ENCODE results near the gene CUX1. TPM values are rescaled to one million over a fixed set of nuclear protein-coding genes. Genes with fewer than 3 reads are reported as not detected.

CUX1 gene, protein sequence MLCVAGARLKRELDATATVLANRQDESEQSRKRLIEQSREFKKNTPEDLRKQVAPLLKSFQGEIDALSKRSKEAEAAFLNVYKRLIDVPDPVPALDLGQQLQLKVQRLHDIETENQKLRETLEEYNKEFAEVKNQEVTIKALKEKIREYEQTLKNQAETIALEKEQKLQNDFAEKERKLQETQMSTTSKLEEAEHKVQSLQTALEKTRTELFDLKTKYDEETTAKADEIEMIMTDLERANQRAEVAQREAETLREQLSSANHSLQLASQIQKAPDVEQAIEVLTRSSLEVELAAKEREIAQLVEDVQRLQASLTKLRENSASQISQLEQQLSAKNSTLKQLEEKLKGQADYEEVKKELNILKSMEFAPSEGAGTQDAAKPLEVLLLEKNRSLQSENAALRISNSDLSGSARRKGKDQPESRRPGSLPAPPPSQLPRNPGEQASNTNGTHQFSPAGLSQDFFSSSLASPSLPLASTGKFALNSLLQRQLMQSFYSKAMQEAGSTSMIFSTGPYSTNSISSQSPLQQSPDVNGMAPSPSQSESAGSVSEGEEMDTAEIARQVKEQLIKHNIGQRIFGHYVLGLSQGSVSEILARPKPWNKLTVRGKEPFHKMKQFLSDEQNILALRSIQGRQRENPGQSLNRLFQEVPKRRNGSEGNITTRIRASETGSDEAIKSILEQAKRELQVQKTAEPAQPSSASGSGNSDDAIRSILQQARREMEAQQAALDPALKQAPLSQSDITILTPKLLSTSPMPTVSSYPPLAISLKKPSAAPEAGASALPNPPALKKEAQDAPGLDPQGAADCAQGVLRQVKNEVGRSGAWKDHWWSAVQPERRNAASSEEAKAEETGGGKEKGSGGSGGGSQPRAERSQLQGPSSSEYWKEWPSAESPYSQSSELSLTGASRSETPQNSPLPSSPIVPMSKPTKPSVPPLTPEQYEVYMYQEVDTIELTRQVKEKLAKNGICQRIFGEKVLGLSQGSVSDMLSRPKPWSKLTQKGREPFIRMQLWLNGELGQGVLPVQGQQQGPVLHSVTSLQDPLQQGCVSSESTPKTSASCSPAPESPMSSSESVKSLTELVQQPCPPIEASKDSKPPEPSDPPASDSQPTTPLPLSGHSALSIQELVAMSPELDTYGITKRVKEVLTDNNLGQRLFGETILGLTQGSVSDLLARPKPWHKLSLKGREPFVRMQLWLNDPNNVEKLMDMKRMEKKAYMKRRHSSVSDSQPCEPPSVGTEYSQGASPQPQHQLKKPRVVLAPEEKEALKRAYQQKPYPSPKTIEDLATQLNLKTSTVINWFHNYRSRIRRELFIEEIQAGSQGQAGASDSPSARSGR (N-terminal part only)
- 59.7 TPM for total RNA-seq
- polyA plus RNA-seq = 63.5 TPM

DNA sequence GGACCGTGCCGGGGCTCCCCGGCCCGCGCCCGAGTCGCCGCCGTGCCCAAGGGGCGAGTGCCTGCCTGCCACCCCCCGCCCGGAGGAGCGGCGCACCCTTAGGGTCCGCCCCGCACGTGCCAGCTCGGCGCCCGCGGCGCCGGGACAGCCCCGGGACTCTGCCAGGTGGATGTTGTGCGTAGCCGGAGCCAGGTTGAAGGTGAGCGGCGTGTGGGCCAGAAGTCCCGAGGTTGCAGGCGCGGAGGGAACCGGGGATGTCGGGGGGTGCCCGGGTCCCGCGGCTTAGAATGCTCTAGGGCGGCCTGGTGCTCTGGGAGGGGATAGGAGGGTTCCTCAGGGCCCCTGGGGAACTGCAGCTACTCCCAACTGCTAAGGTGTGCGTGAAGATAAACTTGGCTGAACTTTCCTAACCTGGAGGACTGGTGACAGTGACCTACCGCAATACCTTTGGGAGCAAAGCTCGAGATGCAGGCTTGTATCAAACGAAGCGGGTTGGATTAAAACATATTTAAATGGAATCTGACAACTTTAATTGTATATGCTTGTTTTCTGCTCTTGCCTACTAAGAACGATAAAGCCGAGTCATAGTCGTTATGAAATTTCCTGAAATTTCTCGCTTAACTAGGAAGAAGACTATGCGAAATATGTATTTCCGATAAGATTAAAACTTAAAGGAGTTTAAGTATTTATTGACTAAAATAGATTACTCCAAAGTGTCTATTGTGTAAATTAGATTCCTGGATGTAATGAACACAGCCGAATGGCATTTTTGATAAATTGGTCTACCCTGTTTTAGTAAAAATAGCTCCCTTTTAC is at the start of gene CUX1:
Gene CUX1, plus strand, starts transcription at position 156 of the 816 bp plus-strand sequence. Its CDS starts 14 bp downstream, at position 170.
- H3K27ac ChIP-seq (ENCODE audit: low read depth) = peak within 1 kb of the TSS; percentile 55

DNA sequence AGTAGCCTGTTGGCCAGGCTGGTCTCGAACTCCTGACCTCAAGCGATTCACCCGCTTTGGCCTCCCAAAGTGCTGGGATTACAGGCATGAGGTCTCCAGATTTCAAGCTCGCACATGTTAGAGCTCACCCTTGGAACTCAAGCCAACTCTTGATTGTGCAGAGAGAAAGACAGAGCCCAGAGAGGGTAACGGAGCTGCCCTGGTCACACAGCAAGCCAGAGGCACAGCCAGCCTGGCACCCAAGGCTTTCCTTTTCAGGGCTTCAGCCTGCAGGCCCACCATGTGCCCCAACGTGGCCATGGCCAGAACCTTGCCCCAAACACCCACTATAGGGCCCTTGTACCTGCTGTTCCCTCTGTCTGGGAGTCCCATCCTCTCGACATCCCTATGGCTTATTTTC is 49.1 kb upstream of the CUX1 start:
- Histone ChIP-seq H3K27ac (ENCODE audit: low read depth) (no peak overlapping the region), H3K4me1 (ENCODE audit: insufficient read depth) (no peaks in the 10 kb centered on the region), H3K36me3 (ENCODE audit: insufficient read depth) (no peaks in the 10 kb centered on the region), H3K4me3 (ENCODE audit: low read depth, low read length) (no peak overlapping the region)
- DNase-seq (ENCODE audit: extremely low spot score) = no peak
- WGBS = 92% methylated on average over 7 of the region's 7 CpGs

More for the DNA sequence above, at the start of gene CUX1:
- Histone ChIP-seq H3K36me3 (ENCODE audit: insufficient read depth) (no peaks in the 10 kb centered on the region), H3K4me3 (ENCODE audit: low read depth, low read length) (peak within 1 kb of the TSS; percentile 99), H3K4me1 (ENCODE audit: insufficient read depth) (no peaks in the 10 kb centered on the region)
- 10% methylated on average over 49 of the region's 49 CpGs for WGBS
- no peak for DNase-seq (ENCODE audit: extremely low spot score)

DNA sequence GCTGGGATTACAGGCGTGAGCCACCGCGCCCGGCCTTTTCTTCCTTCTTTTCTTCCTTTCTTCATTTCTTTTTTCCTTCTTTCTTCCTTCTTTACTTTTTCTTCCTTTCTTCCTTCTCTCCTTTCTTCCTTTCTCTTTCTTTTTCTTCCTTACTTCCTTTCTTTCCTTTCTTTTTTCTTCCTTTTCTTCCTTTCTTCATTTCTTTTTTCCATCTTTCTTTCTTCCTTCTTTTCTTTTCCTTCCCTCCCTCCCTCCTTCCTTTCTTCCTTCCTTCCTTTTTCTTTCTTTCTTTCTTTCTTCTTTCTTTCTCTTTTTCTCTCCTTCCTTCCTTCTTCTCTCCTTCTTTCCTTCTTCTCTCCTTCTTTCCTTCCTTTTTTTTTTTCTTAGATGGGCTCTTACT is 47.0 kb upstream of the CUX1 start:
- WGBS = 86% methylated on average over 4 of the region's 4 CpGs
- Histone ChIP-seq H3K4me3 (ENCODE audit: low read depth, low read length) (no peak overlapping the region), H3K36me3 (ENCODE audit: insufficient read depth) (no peaks in the 10 kb centered on the region), H3K27ac (ENCODE audit: low read depth) (no peak overlapping the region), H3K4me1 (ENCODE audit: insufficient read depth) (no peaks in the 10 kb centered on the region)
- no peak for DNase-seq (ENCODE audit: extremely low spot score)

DNA sequence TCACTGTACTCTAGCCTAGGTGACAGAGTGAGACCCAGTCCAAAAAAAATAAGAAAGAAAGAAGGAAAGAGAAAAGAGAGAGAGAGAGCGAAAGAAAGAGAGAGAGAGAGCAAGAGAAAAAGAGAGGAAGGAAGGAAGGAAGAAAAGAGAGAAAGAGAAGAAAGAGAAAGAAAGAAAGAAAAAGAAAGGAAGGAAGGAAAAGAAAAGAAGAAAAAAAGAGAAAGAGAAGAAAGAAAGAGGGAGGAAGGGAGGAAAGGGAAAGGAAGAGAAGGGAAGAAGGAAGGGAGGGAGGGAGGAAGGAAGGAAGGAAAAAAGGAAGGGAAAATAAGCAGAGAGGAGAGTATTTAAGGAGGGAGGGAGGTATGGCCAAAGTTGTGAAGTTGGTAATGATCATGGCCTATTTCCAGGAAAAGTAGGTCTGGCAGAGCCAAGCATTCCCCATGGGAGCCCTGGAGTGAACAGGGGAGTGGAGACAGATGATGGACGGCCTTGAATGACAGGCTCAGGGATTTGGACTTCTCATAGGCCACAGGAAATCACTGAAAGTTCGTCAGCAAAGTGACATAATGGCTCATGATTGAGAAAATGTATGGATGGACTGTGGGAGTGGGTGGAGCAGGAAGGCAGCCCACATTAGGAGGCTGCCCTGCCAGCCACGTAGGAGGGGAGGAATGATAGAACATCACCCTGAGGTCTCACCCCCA is 44.8 kb upstream of the CUX1 start:
- 62% methylated on average over 4 of the region's 4 CpGs for WGBS
- Histone ChIP-seq H3K4me3 (ENCODE audit: low read depth, low read length) (no peak overlapping the region), H3K36me3 (ENCODE audit: insufficient read depth) (no peaks in the 10 kb centered on the region), H3K4me1 (ENCODE audit: insufficient read depth) (no peaks in the 10 kb centered on the region), H3K27ac (ENCODE audit: low read depth) (no peak overlapping the region)
- no peak for DNase-seq (ENCODE audit: extremely low spot score)

DNA sequence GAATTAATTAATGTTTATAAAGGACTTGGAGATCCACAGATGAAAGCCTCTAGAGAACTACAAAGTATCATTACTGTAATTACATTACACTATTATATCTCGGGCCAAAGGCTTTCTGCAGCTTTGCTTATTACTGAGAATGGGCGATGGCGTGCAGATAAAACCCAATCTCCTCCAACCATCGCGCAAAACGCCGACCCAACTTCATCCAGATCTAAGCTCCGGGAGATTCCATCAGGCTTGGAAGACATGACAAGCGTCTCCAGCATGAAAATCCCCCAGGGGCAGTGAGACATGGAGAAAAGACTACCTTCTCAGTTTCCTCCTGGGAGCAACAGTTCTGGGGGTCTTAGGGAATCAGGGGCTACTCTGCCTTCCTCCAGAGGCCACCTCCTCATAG is 42.2 kb upstream of the CUX1 start:
- WGBS = 88% methylated on average over 9 of the region's 9 CpGs
- Histone ChIP-seq H3K4me3 (ENCODE audit: low read depth, low read length) (no peak overlapping the region), H3K4me1 (ENCODE audit: insufficient read depth) (no peaks in the 10 kb centered on the region), H3K27ac (ENCODE audit: low read depth) (no peak overlapping the region), H3K36me3 (ENCODE audit: insufficient read depth) (no peaks in the 10 kb centered on the region)
- DNase-seq (ENCODE audit: extremely low spot score) = no peak

DNA sequence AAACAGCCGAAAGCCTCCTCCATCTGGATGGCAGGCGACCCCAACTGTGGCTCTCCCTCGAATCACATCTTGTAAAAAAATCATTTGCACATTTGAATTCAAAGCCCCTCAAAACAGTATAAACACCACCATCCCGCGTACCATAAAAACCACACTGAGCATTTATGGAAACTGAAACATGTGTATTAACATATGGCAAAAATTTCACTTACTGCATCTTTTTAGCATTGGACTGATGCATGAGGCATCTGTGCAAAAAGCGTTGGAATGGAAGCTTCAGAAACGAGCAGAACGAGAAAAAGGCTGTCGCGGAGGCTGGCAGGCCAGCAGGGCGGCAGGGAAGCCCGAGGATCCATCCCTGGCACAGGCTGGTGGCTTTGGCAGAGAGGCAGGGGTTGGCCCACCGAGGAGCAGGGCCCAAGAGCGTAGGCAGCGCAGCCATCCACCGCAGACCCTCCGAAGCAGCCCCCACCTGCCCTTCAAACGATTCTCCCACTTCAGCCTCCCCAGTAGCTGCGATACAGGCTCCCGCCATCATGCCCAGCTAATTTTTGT is 39.3 kb upstream of the CUX1 start:
- Histone ChIP-seq H3K4me1 (ENCODE audit: insufficient read depth) (no peaks in the 10 kb centered on the region), H3K36me3 (ENCODE audit: insufficient read depth) (no peaks in the 10 kb centered on the region), H3K4me3 (ENCODE audit: low read depth, low read length) (no peak overlapping the region), H3K27ac (ENCODE audit: low read depth) (no peak overlapping the region)
- DNase-seq (ENCODE audit: extremely low spot score) = no peak
- WGBS = 90% methylated on average over 20 of the region's 20 CpGs

DNA sequence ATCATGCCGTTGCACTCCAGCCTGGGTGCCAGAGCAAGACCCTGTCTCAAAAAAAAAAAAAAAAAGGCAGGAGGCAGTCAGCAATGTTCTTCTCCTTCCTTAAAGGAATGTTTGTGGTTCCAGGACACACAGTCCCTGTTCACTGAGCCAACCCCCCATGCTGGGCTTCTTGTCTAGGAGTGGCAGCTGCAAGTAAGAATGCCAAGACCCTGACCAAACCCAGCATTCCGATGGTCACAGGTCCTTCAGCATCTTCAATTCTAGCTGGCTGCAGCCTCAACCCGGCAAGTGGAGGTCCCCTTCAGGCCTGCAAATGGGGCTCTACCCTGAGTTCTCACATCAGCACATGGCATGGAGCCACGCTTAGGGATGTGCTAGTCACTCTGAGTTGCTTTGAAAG is 38.2 kb upstream of the CUX1 start:
- Histone ChIP-seq H3K36me3 (ENCODE audit: insufficient read depth) (no peaks in the 10 kb centered on the region), H3K4me3 (ENCODE audit: low read depth, low read length) (no peak overlapping the region), H3K27ac (ENCODE audit: low read depth) (no peak overlapping the region), H3K4me1 (ENCODE audit: insufficient read depth) (no peaks in the 10 kb centered on the region)
- 88% methylated on average over 4 of the region's 4 CpGs for WGBS
- DNase-seq (ENCODE audit: extremely low spot score) = no peak

DNA sequence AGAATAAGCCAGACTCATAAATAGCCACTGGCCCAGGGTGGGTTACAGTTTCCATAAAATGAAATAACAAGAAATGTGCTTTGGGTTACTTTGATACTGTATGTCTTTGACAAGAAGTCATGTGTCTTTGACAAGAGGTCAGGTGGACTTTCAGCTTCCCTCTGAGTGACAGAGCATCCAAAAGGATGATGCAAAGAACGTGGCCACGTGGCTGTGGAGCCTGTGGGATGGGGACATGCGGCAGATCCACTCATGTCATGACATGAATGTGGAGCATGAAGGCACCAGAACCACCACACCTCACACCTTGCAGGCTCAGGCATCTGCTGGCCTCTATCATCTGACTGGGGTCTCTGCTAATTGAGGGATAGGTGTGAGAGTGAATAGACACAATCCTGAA is 37.1 kb upstream of the CUX1 start:
- Histone ChIP-seq H3K4me3 (ENCODE audit: low read depth, low read length) (no peak overlapping the region), H3K36me3 (ENCODE audit: insufficient read depth) (no peaks in the 10 kb centered on the region), H3K4me1 (ENCODE audit: insufficient read depth) (no peaks in the 10 kb centered on the region), H3K27ac (ENCODE audit: low read depth) (no peak overlapping the region)
- DNase-seq (ENCODE audit: extremely low spot score) = no peak
- 80% methylated on average over 3 of the region's 3 CpGs for WGBS

DNA sequence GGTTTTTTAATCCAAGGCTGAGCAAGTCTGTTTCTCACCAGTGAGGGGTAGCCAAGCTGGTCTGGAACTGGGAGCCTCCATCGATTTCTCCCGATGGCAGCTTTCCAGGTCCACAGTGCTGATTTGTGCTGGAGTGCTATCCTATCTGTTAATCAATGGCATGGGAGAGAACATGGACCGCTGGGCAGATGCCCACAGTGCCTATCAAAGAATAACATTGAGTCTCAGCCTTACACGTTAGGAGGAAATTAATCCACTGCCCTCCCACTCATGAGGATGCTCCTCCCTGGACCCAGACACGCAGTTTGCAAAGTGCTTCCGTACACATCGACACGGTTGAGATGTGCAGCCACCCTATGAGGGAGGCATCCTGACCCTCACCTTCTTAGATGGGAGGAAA is 36.0 kb upstream of the CUX1 start:
- Histone ChIP-seq H3K27ac (ENCODE audit: low read depth) (no peak overlapping the region), H3K36me3 (ENCODE audit: insufficient read depth) (no peaks in the 10 kb centered on the region), H3K4me1 (ENCODE audit: insufficient read depth) (no peaks in the 10 kb centered on the region), H3K4me3 (ENCODE audit: low read depth, low read length) (no peak overlapping the region)
- DNase-seq (ENCODE audit: extremely low spot score) = no peak
- WGBS = 88% methylated on average over 8 of the region's 8 CpGs

DNA sequence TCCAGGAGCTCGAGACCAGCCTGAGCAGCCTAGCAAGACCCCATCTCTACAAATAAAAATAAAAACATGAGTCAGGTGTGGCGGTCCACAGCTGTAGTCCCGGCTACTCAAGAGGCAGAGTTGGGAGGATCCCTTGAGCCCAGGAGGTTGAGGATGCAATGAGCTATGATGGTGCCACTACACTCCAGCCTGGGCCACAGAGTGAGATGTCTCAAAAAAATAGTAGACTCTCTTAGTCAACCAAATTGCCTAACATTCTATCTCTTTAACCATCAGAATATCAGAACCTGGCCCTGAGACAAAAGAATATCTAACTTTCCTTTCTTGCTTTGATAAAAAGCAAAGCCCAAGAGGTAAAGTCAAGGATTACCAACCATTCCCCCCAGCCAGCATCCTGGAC is 35.0 kb upstream of the CUX1 start:
- no peak for DNase-seq (ENCODE audit: extremely low spot score)
- no peaks in the 10 kb centered on the region for H3K36me3 ChIP-seq (ENCODE audit: insufficient read depth)
- WGBS = 96% methylated on average over 3 of the region's 3 CpGs
- no peak overlapping the region for H3K27ac ChIP-seq (ENCODE audit: low read depth)
- no peaks in the 10 kb centered on the region for H3K4me1 ChIP-seq (ENCODE audit: insufficient read depth)
- H3K4me3 ChIP-seq (ENCODE audit: low read depth, low read length) = no peak overlapping the region

DNA sequence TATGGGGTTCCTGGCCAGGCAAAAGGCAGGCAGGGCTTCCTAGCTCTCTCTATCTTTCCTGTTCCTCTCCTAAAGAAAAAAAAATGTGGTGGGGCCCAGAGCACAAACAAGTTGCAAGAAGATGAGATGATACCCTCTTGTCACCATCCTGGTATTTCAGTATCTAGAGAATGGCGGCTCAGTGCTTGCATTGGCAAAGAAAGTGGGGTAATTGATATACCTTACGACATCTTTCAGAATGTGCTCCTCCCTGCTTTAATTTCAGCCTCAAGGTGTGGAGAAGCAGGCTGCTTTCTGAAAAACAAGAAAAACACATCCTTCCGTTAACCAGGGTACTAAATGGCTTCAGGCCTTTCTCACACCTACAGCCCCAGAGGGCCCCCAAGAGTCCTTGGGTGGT is 34.5 kb upstream of the CUX1 start:
- H3K4me3 ChIP-seq (ENCODE audit: low read depth, low read length) = no peak overlapping the region
- no peak for DNase-seq (ENCODE audit: extremely low spot score)
- H3K27ac ChIP-seq (ENCODE audit: low read depth) = no peak overlapping the region
- no peaks in the 10 kb centered on the region for H3K4me1 ChIP-seq (ENCODE audit: insufficient read depth)
- 95% methylated on average over 3 of the region's 3 CpGs for WGBS
- no peaks in the 10 kb centered on the region for H3K36me3 ChIP-seq (ENCODE audit: insufficient read depth)

Data from urinary bladder (tissue), 4 donors.